HG02759 (cell line): ENCODE measurements around the gene CDRT15L2.
"Not testable (repeated sequence)": the region's sequence is repeated elsewhere in the genome, so short reads cannot be mapped to it uniquely, and the experiment has no call there.

ENCODE experiments used
- ATAC-seq: cut with Tn5 transposase; IDR thresholded peaks from one replicate; pipeline ENCODE4 v1.9.1; 2021; ENCODE audit warnings: mild to moderate bottlenecking, moderate library complexity; ENCODE audit not compliant: unreplicated experiment

CDRT15L2 gene

DNA sequence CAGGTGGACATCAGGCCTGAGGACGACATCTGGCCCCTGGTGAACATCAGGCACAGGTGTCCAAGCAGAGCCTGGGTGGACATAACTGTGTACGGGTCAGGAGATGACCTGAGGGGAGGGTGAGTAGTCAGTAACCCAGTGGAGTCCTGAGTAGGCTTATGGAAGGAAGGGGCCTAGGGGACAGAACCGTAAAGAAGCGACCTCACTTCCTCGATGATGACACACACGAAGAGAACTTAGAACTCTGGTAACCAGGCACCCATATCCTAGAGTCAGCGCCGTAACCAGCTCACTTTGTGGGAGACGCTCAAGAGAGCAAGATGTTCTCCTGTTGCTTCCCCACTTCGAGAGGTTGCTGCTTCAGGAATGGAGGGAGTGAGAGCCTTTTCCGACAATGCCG, at the start of gene CDRT15L2:
TSS of gene CDRT15L2 (plus strand) at position 301 of the 400 bp plus-strand sequence. CDS start at position 321, 20 bp downstream.
- ATAC-seq: not testable (repeated sequence)

DNA sequence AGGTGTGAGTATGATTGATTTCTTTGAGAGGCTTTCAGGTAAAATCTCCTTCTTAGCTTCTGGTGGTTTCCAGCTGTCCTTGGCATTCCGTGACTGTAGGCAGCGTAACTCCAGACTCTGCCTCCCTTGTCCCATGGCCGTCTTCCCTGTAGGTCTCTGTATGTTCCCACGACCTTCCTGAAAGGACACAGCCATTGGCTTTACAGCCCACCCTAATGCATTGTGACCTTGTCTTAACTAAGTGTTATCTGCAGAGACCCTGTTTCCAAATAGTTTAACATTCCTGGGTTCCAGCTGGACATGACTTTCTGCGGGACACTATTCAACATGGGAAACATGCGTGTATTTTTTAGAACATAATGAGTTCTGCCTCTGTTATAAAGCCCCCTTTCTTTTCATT, 49.4 kb upstream of the CDRT15L2 start:
- not testable (repeated sequence) for ATAC-seq

DNA sequence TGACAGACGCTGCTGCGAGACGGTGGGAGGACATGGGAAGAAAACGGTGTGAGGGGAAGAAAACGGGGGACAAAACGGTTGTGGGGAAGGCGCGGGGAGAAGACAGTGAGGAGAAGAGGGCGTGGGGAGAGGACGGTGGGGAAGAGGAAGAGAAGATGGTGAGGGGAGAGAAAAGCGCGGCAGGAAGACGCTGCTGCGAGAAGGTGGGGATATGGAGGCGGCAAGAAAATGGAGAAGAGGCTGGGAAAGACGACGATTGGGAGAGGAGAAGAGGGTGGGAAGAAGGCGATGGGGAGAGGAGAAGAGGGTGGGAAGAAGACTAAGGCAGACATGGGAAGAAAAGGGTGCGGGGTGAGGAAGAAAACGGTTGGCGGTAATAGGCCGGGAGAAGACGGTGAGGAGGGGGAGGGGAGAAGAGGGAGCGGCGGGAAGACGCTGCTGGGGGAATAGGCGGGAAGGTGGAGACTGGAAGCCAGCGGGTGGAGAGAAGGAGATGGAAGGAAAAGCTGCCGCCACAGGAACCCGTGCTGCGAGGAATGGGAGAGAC, 46.9 kb upstream of the CDRT15L2 start:
- ATAC-seq: not testable (repeated sequence)

DNA sequence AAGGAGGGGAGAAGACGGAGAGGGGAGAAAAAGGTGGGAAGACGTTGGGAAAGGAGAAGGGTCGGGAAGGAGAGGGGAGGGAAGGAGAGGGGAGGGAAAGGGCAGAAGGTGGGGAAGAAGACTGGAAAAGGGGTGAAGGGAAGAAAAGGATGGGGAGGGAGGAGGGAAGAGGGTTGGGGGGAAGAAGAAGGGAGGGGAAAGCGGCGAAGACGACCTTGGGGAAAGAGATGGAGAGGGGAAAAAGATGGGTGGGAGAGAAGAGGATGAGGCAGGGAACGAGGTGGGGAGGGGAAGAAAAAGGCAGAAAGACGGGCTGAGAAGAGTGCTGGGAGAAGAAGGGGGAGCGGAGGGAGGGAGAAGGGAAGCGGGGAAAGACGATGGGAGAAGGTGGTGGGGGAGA, 46.3 kb upstream of the CDRT15L2 start:
- not testable (repeated sequence) for ATAC-seq

DNA sequence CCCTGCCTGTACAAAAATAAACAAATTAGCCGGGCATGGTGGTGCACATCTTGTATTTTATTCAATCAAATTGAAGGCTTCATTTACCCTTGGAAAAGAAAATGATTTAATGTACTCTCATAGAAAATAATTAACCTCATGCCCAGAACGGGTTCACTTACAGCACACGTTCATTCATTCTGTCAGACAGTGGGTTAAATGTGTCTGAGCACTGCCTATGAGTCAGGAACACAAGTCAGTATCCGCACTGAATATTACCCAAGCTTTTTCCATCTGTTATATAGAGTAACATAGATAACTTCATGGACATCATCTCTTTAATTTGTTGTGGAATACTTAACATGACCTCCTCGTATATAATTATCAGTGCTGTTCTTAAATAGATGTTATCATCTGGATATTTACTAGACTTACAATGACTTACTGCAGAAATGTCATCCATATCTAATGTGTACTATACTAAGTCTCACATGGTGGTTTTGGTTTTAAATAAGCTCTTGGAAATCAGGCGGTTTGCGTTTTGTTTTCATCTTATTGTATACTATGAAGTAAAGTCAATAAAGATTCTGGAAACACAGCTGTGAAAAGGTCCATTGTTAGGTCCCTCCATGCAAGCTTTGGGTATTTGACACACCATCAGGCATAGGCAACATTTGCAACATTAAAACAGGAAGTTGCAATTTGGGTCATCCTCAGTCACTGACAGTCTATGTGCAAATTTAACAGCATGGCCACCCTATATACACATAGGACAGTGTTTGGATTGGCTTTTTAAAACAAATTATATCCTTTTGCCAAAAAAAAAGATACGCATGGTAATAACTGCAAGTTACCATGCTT, 44.6 kb upstream of the CDRT15L2 start:
- not testable (repeated sequence) for ATAC-seq

DNA sequence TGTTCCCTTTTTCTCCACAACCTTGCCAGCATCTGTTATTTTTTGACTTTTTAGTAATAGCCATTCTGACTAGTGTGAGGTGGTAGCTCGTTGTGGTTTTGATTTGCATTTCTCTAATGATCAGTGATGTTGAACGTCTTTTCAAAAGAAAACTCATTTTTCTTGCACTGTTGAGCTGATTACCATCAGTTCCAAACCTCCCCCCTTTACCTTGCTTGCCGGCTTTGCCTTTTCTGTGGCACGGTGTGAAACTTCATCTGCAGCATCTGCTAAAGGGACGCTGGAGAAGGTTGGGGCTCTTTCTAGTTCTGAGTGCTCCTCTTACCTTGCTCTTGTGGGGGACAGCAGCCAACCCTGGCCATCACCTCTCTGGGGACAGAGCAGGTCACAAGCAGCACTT, 39.1 kb upstream of the CDRT15L2 start:
- ATAC-seq: peak; percentile 96

DNA sequence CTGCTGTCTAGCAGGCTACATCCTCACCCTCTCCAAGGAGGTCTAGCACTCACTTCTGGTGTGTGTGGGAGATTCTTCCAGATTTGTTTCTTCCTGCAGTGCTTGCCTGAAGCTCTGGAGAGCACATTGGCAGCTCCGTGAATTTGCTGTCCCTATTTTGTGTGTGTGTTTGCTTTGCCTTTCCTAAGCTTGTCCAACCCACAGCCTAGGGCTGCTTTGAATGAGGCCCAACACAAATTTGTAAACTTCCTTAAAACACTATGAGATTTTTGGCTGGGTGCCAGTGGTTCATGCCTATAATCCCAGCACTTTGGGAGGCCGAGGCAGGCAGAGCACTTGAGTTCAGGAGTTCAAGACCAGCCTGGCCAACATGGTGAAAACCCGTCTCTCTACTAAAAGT, 38.7 kb upstream of the CDRT15L2 start:
- peak; percentile 13 for ATAC-seq

DNA sequence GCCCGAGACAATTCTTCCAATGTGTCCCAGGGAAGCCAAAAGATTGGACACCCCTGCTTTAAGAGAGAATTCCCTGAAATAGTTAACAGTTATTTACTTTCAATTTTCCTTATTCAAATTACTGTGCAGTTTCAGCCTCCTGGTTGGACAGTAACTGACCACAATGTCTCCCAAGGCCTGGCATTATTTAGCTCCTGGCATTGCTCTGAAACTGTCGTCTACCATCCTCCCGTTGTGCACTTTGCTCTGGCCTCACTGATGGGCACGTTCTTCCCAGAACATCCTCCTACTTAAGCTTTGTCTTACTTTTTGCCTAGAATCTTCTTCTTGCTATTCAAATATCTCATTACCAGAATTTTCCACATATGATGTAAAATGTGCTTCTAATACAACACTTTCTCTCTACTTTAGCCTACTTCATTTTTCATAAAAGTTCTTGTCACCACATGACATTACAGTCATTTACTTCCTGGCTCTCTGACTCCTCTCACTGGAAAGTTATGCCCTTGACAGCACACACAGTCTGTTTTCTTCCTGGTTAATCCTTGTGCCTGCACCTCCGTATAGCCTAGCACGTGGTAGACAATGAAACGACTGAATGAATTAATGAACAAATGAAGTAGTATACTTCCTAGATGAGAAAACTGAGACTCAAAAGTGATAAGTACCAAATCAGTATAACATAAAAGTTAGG, 37.5 kb upstream of the CDRT15L2 start:
- not testable (repeated sequence) for ATAC-seq

DNA sequence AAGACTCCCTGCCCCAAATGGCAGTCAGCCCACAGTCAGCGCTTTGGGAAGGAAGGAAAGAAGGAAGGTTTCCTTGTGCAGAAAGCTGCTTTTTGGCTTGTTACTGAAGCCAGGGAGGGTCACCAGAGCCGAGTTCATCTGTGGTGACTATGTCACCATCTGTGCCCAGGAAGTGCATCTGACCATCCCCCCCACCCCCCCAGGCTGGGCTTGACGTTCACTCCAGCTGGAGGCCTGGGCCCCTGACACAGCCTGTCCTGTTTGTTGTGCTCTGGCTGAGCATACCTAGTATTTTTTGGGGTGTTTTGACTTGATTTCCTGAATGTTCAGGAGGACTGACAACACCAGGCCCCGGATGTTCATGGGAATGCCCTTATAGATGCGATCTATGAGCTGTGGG, 31.6 kb upstream of the CDRT15L2 start:
- not testable (repeated sequence) for ATAC-seq

DNA sequence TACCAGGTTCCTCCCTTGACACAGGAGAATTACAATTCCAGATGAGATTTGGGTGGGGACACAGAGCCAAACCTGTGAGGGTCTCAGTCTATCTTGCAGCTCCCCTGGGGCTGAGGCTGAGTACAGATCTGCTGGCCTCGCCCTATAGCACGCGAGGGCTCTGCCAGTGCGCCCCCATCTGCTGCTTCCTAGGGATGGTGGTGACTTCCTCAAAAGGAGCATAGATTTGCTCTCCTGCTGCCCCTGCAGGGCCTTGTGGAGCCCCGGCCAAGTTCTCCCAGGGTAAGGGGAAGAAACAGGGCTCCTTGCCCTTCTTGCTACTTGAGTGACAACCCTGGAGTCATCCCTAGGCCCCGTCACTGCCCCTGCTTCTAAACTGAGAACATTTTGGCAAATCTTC, 26.6 kb upstream of the CDRT15L2 start:
- ATAC-seq: not testable (repeated sequence)

DNA sequence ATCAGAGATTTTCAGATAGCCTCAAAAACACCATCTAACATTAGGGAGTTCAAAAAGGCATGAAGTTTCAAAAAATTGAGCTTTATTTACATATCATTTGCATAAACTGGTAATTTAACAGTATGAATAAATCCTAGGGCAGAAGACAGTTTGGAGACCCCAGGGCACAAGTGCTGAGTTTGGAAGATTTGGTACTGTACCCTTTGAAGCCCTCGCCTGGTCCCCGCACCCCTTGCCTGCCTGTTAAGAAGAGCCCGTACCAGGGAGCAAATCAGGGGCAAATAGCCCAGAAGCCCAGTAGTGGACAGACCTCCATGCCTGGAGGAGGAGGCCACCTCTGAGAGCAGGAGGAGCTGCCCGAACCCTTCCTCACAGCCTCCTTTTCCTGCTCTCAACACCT, 24.8 kb upstream of the CDRT15L2 start:
- ATAC-seq: not testable (repeated sequence)

DNA sequence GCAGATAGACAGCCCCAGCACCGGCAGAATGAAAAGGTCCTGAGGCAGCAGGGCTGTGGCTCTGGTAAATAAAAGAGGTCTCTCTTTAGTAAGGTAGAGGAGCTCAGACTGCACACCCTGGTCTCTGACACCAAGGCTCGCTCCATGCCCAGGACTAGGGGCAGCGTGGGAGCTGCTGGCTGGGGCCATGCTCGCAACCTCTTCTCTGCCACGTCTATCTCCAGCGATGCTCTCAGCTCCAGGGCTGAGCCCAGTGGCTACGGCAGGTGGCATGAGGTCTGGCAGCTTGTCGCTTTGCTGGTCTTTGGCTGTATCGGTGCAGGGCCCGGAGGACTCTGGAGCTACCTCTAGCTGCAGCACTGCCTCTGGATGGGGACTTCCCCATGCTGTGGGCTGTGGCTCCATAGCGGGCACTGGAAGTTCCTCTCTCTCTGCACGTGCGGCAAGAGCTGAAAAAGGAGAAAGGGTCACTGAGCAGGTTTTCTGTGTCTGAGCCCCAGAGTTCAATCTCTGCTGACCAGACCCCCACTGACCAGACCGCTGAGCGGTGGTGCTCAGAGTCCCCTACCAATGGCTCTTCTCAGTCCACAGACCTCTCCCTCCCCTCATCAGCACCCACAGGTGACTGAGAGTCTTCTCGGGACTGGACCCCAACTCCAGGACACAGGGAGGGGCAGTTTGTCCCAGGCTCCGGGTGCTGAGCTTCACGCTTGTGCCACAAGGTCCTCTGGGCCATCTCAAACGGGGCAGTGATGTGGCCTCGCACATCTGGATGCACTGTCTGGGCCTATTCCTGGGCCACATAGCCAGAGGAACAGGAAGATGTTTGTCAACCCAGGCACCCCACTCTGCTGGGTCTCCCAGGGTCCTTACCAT, 24.2 kb upstream of the CDRT15L2 start:
- not testable (repeated sequence) for ATAC-seq

DNA sequence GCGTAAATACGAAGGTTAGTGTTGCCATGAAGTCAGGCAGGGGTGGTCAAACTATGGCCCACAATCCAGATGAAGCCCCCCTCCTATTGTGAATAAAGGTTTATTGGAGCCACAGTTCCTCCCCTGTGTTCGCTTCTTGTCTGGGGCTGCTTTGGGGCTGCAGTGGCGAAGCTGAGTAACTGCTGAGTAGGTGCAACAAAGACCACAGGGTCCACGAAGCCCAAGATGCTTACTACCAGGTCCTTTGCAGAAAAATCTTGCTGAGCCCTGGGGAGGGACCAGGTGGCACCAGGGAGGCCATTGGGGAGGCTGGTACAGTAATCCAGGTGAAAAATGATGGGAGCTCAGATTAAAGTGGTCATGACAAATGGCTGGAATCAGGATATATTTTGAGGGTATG, 21.4 kb upstream of the CDRT15L2 start:
- not testable (repeated sequence) for ATAC-seq

DNA sequence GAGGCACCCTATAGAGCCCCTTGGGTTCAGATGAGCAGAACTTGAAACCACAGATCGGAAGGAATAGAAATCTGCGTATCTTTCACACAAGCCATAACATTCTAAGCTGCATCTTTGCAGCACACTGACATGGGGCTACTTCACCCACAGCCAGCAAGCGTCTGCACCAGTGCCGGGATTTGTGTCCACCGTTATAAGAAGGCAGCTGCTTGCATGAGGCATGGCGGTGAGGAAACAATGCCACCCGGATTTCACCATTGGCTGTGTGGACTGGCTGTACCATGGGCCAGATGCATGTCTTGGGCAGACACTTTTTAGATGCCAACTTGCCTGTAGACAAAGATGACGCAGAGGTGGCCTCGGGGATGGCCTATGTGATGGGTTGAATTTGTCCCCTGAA, 20.5 kb upstream of the CDRT15L2 start:
- ATAC-seq: not testable (repeated sequence)

DNA sequence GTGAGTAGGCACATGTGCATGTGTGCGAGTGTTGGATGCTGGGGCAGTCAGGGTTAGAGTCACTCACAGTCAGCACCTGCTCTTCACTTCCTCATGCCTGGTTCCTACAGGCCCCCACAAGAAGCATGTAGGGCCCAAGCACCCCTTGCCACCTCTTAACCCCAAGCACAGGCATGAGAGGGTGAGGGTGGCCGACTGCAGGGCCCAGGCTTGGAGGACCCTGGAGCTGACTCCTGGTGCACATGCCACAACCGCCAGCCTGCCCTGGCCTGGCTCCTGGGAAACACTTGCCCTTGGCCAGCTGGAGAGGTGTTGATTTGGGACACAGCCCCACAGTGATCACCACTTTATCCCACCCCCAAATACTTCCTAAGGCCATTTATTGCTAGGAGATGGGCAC, 16.9 kb upstream of the CDRT15L2 start:
- ATAC-seq: no peak

DNA sequence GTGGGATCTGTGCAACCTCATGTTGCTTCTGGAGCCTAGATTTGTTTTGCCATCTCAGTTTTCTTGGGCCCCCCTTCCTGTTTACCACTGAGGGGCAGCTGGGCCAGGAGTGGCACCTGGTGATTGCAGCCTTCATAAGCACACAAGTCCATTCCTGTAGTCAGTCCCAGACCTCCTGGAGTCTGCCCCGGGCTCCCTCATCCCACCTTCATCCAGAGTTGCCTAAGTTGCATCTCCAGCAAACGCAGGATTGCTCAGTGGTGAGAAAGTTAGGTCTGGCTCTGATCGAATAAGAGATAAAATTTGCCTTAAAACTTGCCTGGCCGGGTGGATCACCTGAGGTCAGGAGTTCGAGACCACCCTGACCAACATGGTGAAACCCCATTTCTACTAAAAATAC, 14.3 kb upstream of the CDRT15L2 start:
- ATAC-seq: not testable (repeated sequence)

DNA sequence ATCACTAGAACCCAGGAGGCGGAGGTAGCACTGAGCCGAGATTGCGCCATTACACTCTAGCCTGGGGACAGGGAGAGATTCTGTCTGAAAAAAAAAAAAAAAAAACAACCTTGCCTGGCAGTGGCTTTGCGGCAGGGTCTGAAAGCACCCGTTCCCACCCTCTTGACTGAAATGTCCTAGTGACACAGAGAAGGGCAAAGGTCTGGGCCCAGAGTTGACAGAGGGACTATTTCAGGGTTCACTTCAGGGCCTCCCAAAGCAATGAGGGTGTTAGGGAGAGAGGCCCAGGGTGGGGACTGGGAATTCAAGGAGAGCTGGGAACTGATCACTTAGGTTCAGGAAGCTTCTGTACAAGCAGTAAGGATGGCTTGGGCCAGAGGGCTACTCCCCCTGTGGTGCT, 13.8 kb upstream of the CDRT15L2 start:
- ATAC-seq: no peak

DNA sequence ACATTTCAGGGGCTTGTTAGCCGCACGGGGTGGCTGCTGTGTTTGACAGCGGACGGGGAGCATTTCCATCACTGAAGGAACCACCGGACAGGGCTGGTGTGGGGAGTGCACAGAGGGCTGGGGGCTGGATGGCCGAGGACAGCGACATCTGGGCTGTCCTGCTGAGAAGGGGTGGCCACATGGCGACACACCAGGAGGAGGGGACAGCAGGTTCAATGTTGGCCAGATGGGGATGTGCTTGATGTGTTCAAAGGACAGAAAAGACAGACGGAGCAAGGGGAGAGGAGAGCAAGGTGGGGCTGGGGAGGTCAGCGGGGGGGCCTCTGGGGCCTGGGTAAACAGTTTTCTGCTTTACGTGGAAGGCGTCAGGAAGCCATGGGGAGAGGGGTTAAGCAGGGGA, 12.8 kb upstream of the CDRT15L2 start:
- not testable (repeated sequence) for ATAC-seq

DNA sequence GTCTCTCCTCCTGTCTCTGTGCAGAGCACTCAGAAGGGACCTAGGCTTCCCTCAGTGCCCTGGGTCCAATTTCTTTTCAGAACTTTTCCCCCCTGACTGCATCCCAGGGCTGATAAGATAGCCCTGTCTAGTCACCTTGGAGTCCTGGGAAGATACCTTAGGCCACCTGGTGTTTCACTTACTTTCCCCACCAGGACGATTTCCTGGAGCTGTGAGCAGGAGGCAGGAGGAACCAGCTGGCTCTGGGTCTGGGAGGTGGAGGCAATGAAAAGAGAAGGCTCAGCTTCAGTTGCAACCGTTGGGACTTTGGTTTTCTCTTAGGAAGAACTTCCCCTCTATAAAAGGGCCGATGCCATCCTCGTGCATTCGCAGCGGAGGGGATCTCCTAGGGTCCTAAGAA, 12.1 kb upstream of the CDRT15L2 start:
- ATAC-seq: not testable (repeated sequence)

DNA sequence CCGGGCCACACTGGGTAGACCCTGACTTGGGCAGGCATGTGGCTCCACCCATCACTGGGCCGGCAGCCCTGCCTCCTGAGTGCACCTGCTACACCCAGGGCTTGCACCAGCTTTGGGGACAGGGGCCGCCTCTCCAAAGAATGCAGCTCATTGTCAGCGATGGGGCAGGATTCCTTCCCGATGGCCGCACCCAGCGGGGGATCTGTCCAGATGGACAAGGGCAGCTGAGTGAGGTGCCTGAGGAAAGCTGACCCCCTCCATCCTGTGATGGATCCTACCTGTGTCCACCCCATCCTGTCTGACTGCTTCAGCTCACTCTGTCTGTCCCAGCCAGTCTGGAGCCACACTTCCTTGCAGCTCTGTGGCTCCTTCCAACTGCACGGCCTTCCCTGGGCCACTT, 10.9 kb upstream of the CDRT15L2 start:
- not testable (repeated sequence) for ATAC-seq

DNA sequence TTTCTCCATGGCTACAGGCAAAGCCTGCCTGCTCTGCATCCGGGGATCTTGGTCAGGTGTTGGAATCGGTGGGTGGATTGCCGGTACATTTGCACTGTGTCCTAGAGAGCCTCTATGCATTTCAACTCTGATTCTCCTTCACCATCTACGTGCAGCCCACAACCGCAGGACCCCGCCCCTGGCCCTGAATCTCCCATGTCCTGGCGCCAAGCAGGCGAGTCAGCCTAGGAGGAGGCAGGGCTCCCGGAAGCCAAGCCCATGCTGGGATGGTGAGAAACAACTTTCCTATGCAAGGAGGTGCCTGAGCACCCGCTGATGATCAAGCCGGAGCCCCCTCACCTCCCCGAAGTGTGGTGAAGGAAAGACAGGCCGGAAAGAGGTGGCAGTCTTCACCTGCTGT, 7.9 kb upstream of the CDRT15L2 start:
- not testable (repeated sequence) for ATAC-seq
